Epithelial cell of prostate (primary cell): ENCODE results near the gene SLCO2A1.

Experiments used
- DNase-seq: peaks from one replicate; pipeline ENCODE4 v3.0.0-alpha.2; 2011; ENCODE audit warnings: low read depth, low spot score
- H3K27ac ChIP-seq: fragments of 450-650 bp; 2 replicates; pipeline ENCODE4 v1.5.1; 2017; ENCODE audit warnings: mild to moderate bottlenecking

SLCO2A1 gene

GRCh38 chr3:133937756-133938601 lies 91.7 kb downstream of the SLCO2A1 start:
- DNase-seq, result no peak

GRCh38 chr3:133937061-133937686 lies 92.6 kb downstream of the SLCO2A1 start:
- H3K27ac ChIP-seq, result no peak overlapping the region
- DNase-seq, result no peak

More at GRCh38 chr3:133937756-133938601, 91.7 kb downstream of the SLCO2A1 start:
- H3K27ac ChIP-seq, result no peak overlapping the region

- DNase-seq, result no peak
- no peak overlapping the region for H3K27ac ChIP-seq
Observed at GRCh38 chr3:133935843-133936769, 93.6 kb downstream of the SLCO2A1 start.

GRCh38 chr3:133934996-133935842 lies 94.5 kb downstream of the SLCO2A1 start:
- DNase-seq, result no peak
- no peak overlapping the region for H3K27ac ChIP-seq

- DNase-seq, result no peak
- H3K27ac ChIP-seq, result no peak overlapping the region
Observed at GRCh38 chr3:133934073-133934970, 95.4 kb downstream of the SLCO2A1 start.

GRCh38 chr3:133933097-133934024 lies 96.4 kb downstream of the SLCO2A1 start:
- no peak for DNase-seq
- H3K27ac ChIP-seq, result no peak overlapping the region

- DNase-seq, result no peak
- no peak overlapping the region for H3K27ac ChIP-seq
Observed at GRCh38 chr3:133932009-133932408, 97.7 kb downstream of the SLCO2A1 start.

- DNase-seq, result no peak
- H3K27ac ChIP-seq, result no peak overlapping the region
Observed at GRCh38 chr3:133931084-133931483, 98.6 kb downstream of the SLCO2A1 start.

- H3K27ac ChIP-seq, result no peak overlapping the region
- peak; percentile 10 for DNase-seq
Observed at GRCh38 chr3:133930341-133930933, 99.3 kb downstream of the SLCO2A1 start.

GRCh38 chr3:133928903-133929607 lies 100.7 kb downstream of the SLCO2A1 start:
- DNase-seq, result no peak
- no peak overlapping the region for H3K27ac ChIP-seq

- no peak for DNase-seq
- no peak overlapping the region for H3K27ac ChIP-seq
Observed at GRCh38 chr3:133928136-133928893, 101.4 kb downstream of the SLCO2A1 start.

- H3K27ac ChIP-seq, result no peak overlapping the region
Observed at GRCh38 chr3:133927540-133928066, 102.1 kb downstream of the SLCO2A1 start.

GRCh38 chr3:133926736-133927539 lies 102.8 kb downstream of the SLCO2A1 start:
- H3K27ac ChIP-seq, result no peak overlapping the region
- DNase-seq, result no peak

More at GRCh38 chr3:133927540-133928066, 102.1 kb downstream of the SLCO2A1 start:
- no peak for DNase-seq

- DNase-seq, result no peak
- no peak overlapping the region for H3K27ac ChIP-seq
Observed at GRCh38 chr3:133925960-133926735, 103.6 kb downstream of the SLCO2A1 start.
